ENCODE measurements around the gene PCDHGB3.
"Not testable (repeated sequence)": the region's sequence is repeated elsewhere in the genome, so short reads cannot be mapped to it uniquely, and the experiment has no call there.

Gene PCDHGB3

GRCh38 chr5:141417494-141418172 lies 47.6 kb downstream of the PCDHGB3 start, which contains the start of gene PCDHGB7:
PCDHGB7 (plus strand) TSS chr5:141417677; CDS start chr5:141417860, 183 bp downstream.
- peak; percentile 93 for TF ChIP-seq CTCF (IDR thresholded peaks at IDR 0.05; ENCODE audit: insufficient read depth, low read length, poor library complexity, severe bottlenecking)
- DNase-seq (ENCODE audit: extremely low read depth, insufficient read length) = peak; percentile 76
- H3K27me3 ChIP-seq (replicated peaks; ENCODE audit: control insufficient read depth, insufficient read depth, low read length); H3K36me3 ChIP-seq (ENCODE audit: control insufficient read depth, insufficient read depth, low read length): not testable (repeated sequence)
- peak within 1 kb of the TSS; percentile 66 for H3K4me3 ChIP-seq (replicated peaks; ENCODE audit: low read depth, low read length)

- no peak for TF ChIP-seq CTCF (IDR thresholded peaks at IDR 0.05; ENCODE audit: insufficient read depth, low read length, poor library complexity, severe bottlenecking)
- no peaks in the 10 kb centered on the region for H3K27me3 ChIP-seq (replicated peaks; ENCODE audit: control insufficient read depth, insufficient read depth, low read length)
These were observed 49.2 kb downstream of the PCDHGB3 start for GRCh38 chr5:141419074-141419880.

GRCh38 chr5:141420855-141421488 lies 50.9 kb downstream of the PCDHGB3 start, which contains the start of gene PCDHGA11:
PCDHGA11 (plus strand) TSS chr5:141421051; CDS start chr5:141421228, 177 bp downstream.
- DNase-seq (ENCODE audit: extremely low read depth, insufficient read length) = no peak
- peak within 1 kb of the TSS; percentile 66 for H3K4me3 ChIP-seq (replicated peaks; ENCODE audit: low read depth, low read length)
- no peaks in the 10 kb centered on the region for H3K36me3 ChIP-seq (ENCODE audit: control insufficient read depth, insufficient read depth, low read length)
- no peaks in the 10 kb centered on the region for H3K27me3 ChIP-seq (replicated peaks; ENCODE audit: control insufficient read depth, insufficient read depth, low read length)
- TF ChIP-seq CTCF (IDR thresholded peaks at IDR 0.05; ENCODE audit: insufficient read depth, low read length, poor library complexity, severe bottlenecking) = peak; percentile 79

More at GRCh38 chr5:141419074-141419880, 49.2 kb downstream of the PCDHGB3 start:
- no peak overlapping the region for H3K4me3 ChIP-seq (replicated peaks; ENCODE audit: low read depth, low read length)
- H3K36me3 ChIP-seq (ENCODE audit: control insufficient read depth, insufficient read depth, low read length) = no peaks in the 10 kb centered on the region
- no peak for DNase-seq (ENCODE audit: extremely low read depth, insufficient read length)

GRCh38 chr5:141421489-141421855 lies 51.4 kb downstream of the PCDHGB3 start:
- no peak for DNase-seq (ENCODE audit: extremely low read depth, insufficient read length)
- TF ChIP-seq CTCF (IDR thresholded peaks at IDR 0.05; ENCODE audit: insufficient read depth, low read length, poor library complexity, severe bottlenecking) = no peak
- Histone ChIP-seq H3K4me3 (replicated peaks; ENCODE audit: low read depth, low read length) (peak overlapping the region; percentile 66), H3K27me3 (replicated peaks; ENCODE audit: control insufficient read depth, insufficient read depth, low read length) (no peaks in the 10 kb centered on the region), H3K36me3 (ENCODE audit: control insufficient read depth, insufficient read depth, low read length) (no peaks in the 10 kb centered on the region)

All from GM06990 (cell line).